PC-9 (cell line): ENCODE data around the gene MROH9. TPM values are rescaled to one million over a fixed set of nuclear protein-coding genes. Genes with fewer than 3 reads are reported as not detected.

ENCODE experiments used
- BruUV-seq: library from RNA; stranded (reverse); fragments of 400-500 nt; replicated peaks from 2 replicates; lab custom pipeline; 2021; lab: Mats Ljungman, UMichigan
- CTCF ChIA-PET: fragments of 300-600 bp; sonication (Branson Sonifier 250); formaldehyde crosslinking; loops from one replicate; lab custom pipeline; 2022; ENCODE audit warnings: antibody characterized with exemption; lab: Charles Lee
- POLR2A ChIA-PET: fragments of 300-600 bp; sonication (Branson Sonifier 250); formaldehyde crosslinking; loops from one replicate; lab custom pipeline; 2022; ENCODE audit warnings: antibody characterized with exemption; ENCODE audit not compliant: unreplicated experiment; lab: Charles Lee
- DNase-seq, 2 experiments: peaks; one replicate each; pipeline versions ENCODE4 v3.0.0 to v3.0.0-alpha.2; 2015 to 2022; ENCODE audit warnings: mixed read lengths in 1 of 2
- H2AFZ ChIP-seq: fragments of 200-600 bp; sonication (generic); 2 replicates; pipeline ENCODE4 v1.8.1; 2017; ENCODE audit warnings: antibody characterized with exemption
- H3F3A ChIP-seq: fragments of 200-600 bp; sonication (generic); 2 replicates; pipeline ENCODE4 v1.8.1; 2017; ENCODE audit warnings: antibody characterized with exemption, mild to moderate bottlenecking, low read depth; ENCODE audit not compliant: insufficient read depth
- H3K27ac ChIP-seq: fragments of 200-600 bp; sonication (generic); 2 replicates; pipeline ENCODE4 v1.6.1; 2016; ENCODE audit warnings: mixed run types
- H3K27me3 ChIP-seq: fragments of 200-600 bp; sonication (generic); 2 replicates; pipeline ENCODE4 v1.6.1; 2016; ENCODE audit warnings: low read depth, mixed run types; ENCODE audit not compliant: insufficient read depth
- H3K36me3 ChIP-seq: fragments of 200-600 bp; sonication (generic); 2 replicates; pipeline ENCODE4 v1.6.1; 2016; ENCODE audit warnings: low read depth, mixed run types
- H3K4me1 ChIP-seq: fragments of 200-600 bp; sonication (generic); replicated peaks from 2 replicates; pipeline ENCODE4 v1.6.1; 2016; ENCODE audit warnings: mixed run types; ENCODE audit not compliant: insufficient read depth
- H3K4me2 ChIP-seq: fragments of 200-600 bp; sonication (generic); 2 replicates; pipeline ENCODE4 v1.6.1; 2017; ENCODE audit warnings: mixed run types
- H3K4me3 ChIP-seq: fragments of 200-600 bp; sonication (generic); 2 replicates; pipeline ENCODE4 v1.6.1; 2016; ENCODE audit warnings: mixed run types
- H3K79me2 ChIP-seq: fragments of 200-600 bp; sonication (generic); 2 replicates; pipeline ENCODE4 v1.6.1; 2017; ENCODE audit warnings: low read depth, mixed run types
- H3K9me2 ChIP-seq: fragments of 200-600 bp; sonication (generic); 2 replicates; pipeline ENCODE4 v1.8.1; 2017; ENCODE audit warnings: mild to moderate bottlenecking; ENCODE audit not compliant: insufficient read depth
- H3K9me3 ChIP-seq: fragments of 200-600 bp; sonication (generic); 2 replicates; pipeline ENCODE4 v1.8.1; 2016; ENCODE audit warnings: low read depth; ENCODE audit not compliant: insufficient read depth
- H4K20me1 ChIP-seq: fragments of 200-600 bp; sonication (generic); 2 replicates; pipeline ENCODE4 v1.8.1; 2017; ENCODE audit not compliant: insufficient read depth
- EZH2 ChIP-seq: fragments of 200-600 bp; sonication (generic); IDR thresholded peaks from 2 replicates; pipeline ENCODE4 v1.8.0; 2017; ENCODE audit warnings: antibody characterized with exemption, low read depth
- intact Hi-C: fragments of 100-400 bp; cut with micrococcal nuclease; formaldehyde crosslinking; loops from one replicate; pipeline ENCODE4 v1.10.0; 2022; ENCODE audit not compliant: unreplicated experiment
- total RNA-seq: library from RNA; stranded (reverse); gene quantifications from 2 replicates; pipeline ENCODE4 v1.2.3, GENCODE V29; 2021
- TF ChIP-seq, protein P1 (sequence below): fragments of 200-600 bp; sonication (generic); conservative IDR thresholded peaks from 2 replicates; pipeline ENCODE4 v1.6.1; 2017; ENCODE audit warnings: mixed run types, antibody characterized with exemption, mild to moderate bottlenecking, moderate library complexity

MROH9 gene
- total RNA-seq, 1 experiment from 2014 or later = not detected

GRCh38 chr1:171032822-171033702 lies 97.7 kb downstream of the MROH9 start:
- BruUV-seq = no TSS peak
- Histone ChIP-seq H3F3A (no peaks in the 10 kb centered on the region), H3K79me2 (no peaks in the 10 kb centered on the region), H3K4me3 (no peak overlapping the region), H3K36me3 (no peaks in the 10 kb centered on the region), H3K4me1 (no peaks in the 10 kb centered on the region), H3K27me3 (no peaks in the 10 kb centered on the region), H3K4me2 (no peak overlapping the region), H3K9me3 (no peaks in the 10 kb centered on the region), H2AFZ (no peak overlapping the region), H4K20me1 (no peaks in the 10 kb centered on the region), H3K27ac (no peak overlapping the region), H3K9me2 (no peaks in the 10 kb centered on the region)
- ChIA-PET POLR2A (no interaction called here), CTCF (no interaction called here)
- intact Hi-C loops = no loop called here
- no peak for TF ChIP-seq EZH2
- no peak for DNase-seq

- no peak overlapping the region for H2AFZ ChIP-seq
- no peaks in the 10 kb centered on the region for H3K79me2 ChIP-seq
- H3K27me3 ChIP-seq = no peaks in the 10 kb centered on the region
- no peaks in the 10 kb centered on the region for H4K20me1 ChIP-seq
- H3K9me3 ChIP-seq = no peaks in the 10 kb centered on the region
- H3K9me2 ChIP-seq = no peaks in the 10 kb centered on the region
- CTCF ChIA-PET = no interaction called here
- H3K36me3 ChIP-seq = no peaks in the 10 kb centered on the region
- no peak overlapping the region for H3K27ac ChIP-seq
- H3K4me2 ChIP-seq = no peak overlapping the region
- POLR2A ChIA-PET = no interaction called here
- no TSS peak for BruUV-seq
- DNase-seq = no peak
- intact Hi-C loops = no loop called here
- no peaks in the 10 kb centered on the region for H3K4me1 ChIP-seq
- no peak overlapping the region for H3K4me3 ChIP-seq
- H3F3A ChIP-seq = no peaks in the 10 kb centered on the region
- no peak for TF ChIP-seq EZH2
- TF ChIP-seq, protein P1, sequence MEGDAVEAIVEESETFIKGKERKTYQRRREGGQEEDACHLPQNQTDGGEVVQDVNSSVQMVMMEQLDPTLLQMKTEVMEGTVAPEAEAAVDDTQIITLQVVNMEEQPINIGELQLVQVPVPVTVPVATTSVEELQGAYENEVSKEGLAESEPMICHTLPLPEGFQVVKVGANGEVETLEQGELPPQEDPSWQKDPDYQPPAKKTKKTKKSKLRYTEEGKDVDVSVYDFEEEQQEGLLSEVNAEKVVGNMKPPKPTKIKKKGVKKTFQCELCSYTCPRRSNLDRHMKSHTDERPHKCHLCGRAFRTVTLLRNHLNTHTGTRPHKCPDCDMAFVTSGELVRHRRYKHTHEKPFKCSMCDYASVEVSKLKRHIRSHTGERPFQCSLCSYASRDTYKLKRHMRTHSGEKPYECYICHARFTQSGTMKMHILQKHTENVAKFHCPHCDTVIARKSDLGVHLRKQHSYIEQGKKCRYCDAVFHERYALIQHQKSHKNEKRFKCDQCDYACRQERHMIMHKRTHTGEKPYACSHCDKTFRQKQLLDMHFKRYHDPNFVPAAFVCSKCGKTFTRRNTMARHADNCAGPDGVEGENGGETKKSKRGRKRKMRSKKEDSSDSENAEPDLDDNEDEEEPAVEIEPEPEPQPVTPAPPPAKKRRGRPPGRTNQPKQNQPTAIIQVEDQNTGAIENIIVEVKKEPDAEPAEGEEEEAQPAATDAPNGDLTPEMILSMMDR = no peak
Observed at GRCh38 chr1:171037626-171038025, 102.3 kb downstream of the MROH9 start.

GRCh38 chr1:171038284-171038683 lies 103.0 kb downstream of the MROH9 start:
- H3K27ac ChIP-seq = no peak overlapping the region
- H3K36me3 ChIP-seq = no peaks in the 10 kb centered on the region
- intact Hi-C loops = no loop called here
- no TSS peak for BruUV-seq
- no peak for DNase-seq
- H3K79me2 ChIP-seq = no peaks in the 10 kb centered on the region
- H3K4me3 ChIP-seq = no peak overlapping the region
- no peaks in the 10 kb centered on the region for H4K20me1 ChIP-seq
- H2AFZ ChIP-seq = no peak overlapping the region
- H3K4me1 ChIP-seq = no peaks in the 10 kb centered on the region
- TF ChIP-seq, protein P1 = no peak
- TF ChIP-seq EZH2 = no peak
- ChIA-PET POLR2A (no interaction called here), CTCF (interaction anchor here (0.7 kb wide), 1 partner anchor 10 kb away, joined by 5 read pairs; no protein-coding TSS in a partner anchor)
- H3K9me2 ChIP-seq = no peaks in the 10 kb centered on the region
- H3K27me3 ChIP-seq = no peaks in the 10 kb centered on the region
- H3K9me3 ChIP-seq = no peaks in the 10 kb centered on the region
- H3F3A ChIP-seq = no peaks in the 10 kb centered on the region
- no peak overlapping the region for H3K4me2 ChIP-seq
